GM19463 (cell line): ENCODE results near the gene ZBTB18.

Experiments
- ATAC-seq: cut with Tn5 transposase; IDR thresholded peaks from one replicate; pipeline ENCODE4 v1.9.1; 2021; ENCODE audit warnings: mild to moderate bottlenecking, moderate library complexity; ENCODE audit not compliant: unreplicated experiment

Gene ZBTB18

GRCh38 chr1:244060686-244061085, 9.6 kb downstream of the ZBTB18 start:
- ATAC-seq = peak; percentile 63

GRCh38 chr1:244062156-244062725, 11.2 kb downstream of the ZBTB18 start:
- ATAC-seq = no peak

GRCh38 chr1:244063498-244063897, 12.4 kb downstream of the ZBTB18 start:
- no peak for ATAC-seq

- no peak for ATAC-seq
Observed at GRCh38 chr1:244064621-244065020, 13.5 kb downstream of the ZBTB18 start.

GRCh38 chr1:244065063-244065793, 14.1 kb downstream of the ZBTB18 start:
- no peak for ATAC-seq

GRCh38 chr1:244065960-244066388, 14.9 kb downstream of the ZBTB18 start:
- no peak for ATAC-seq

GRCh38 chr1:244066954-244067716, 16.1 kb downstream of the ZBTB18 start:
- no peak for ATAC-seq

GRCh38 chr1:244067893-244068292, 16.8 kb downstream of the ZBTB18 start:
- no peak for ATAC-seq

- ATAC-seq = no peak
Observed at GRCh38 chr1:244068567-244068966, 17.5 kb downstream of the ZBTB18 start.

- ATAC-seq = no peak
Observed at GRCh38 chr1:244069326-244069898, 18.3 kb downstream of the ZBTB18 start.

GRCh38 chr1:244074559-244075171, 23.6 kb downstream of the ZBTB18 start:
- ATAC-seq = peak; percentile 67

GRCh38 chr1:244075247-244075722, 24.2 kb downstream of the ZBTB18 start:
- ATAC-seq = peak; percentile 4

GRCh38 chr1:244076740-244077139, 25.7 kb downstream of the ZBTB18 start:
- no peak for ATAC-seq

- no peak for ATAC-seq
Observed at GRCh38 chr1:244077473-244078220, 26.6 kb downstream of the ZBTB18 start.

GRCh38 chr1:244080343-244080929, 29.4 kb downstream of the ZBTB18 start:
- no peak for ATAC-seq

- ATAC-seq = no peak
Observed at GRCh38 chr1:244082969-244083368, 31.9 kb downstream of the ZBTB18 start.

- no peak for ATAC-seq
Observed at GRCh38 chr1:244083383-244083943, 32.4 kb downstream of the ZBTB18 start.

- no peak for ATAC-seq
Observed at GRCh38 chr1:244084763-244085162, 33.7 kb downstream of the ZBTB18 start.

- no peak for ATAC-seq
Observed at GRCh38 chr1:244085891-244086290, 34.8 kb downstream of the ZBTB18 start.
